ENCODE data around the gene CDK19. TPM values are rescaled to one million over a fixed set of nuclear protein-coding genes. Genes with fewer than 3 reads are reported as not detected.

Gene CDK19
- total RNA-seq, 2 donors from 2014 or later, result 16.8 to 20.8 TPM

DNA sequence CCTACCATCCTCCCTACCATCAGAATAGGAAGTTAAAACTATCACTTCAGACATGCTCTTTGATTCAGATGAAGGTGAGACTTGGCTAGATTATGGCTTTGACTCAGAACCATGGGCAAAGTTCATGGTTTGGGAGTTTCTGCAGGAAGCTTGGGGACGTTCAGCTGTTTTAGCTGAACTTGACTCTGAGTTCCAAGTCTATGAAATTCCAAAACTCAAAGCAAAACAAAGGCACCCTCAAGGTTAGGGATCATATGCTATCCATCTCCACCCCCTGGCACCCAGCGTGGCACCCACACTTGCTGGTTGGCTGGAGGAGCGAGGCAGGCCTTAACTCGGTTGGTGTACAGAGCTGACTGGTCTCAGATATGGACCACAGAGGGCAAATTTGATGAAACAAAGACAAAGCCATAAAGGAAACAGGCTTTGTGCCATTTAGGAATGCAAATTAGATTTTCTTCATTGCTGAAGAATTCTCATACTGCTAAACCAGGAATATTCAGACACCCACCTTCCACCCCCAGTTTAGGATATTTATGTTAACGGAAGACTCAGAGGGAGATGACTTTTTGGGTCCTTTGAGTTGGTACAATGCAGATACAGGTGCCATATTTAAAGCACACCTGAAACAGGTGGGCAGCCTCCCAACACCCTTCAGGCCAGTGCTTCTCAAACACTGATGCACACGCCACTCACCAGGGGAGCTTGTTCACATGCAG, 250.4 kb downstream of the CDK19 start:
- peaks cover 3% of the 10 kb centered on the region for H3K4me1 ChIP-seq (ENCODE audit: control insufficient read depth, insufficient read depth, low read length)
- TF ChIP-seq, protein P1, sequence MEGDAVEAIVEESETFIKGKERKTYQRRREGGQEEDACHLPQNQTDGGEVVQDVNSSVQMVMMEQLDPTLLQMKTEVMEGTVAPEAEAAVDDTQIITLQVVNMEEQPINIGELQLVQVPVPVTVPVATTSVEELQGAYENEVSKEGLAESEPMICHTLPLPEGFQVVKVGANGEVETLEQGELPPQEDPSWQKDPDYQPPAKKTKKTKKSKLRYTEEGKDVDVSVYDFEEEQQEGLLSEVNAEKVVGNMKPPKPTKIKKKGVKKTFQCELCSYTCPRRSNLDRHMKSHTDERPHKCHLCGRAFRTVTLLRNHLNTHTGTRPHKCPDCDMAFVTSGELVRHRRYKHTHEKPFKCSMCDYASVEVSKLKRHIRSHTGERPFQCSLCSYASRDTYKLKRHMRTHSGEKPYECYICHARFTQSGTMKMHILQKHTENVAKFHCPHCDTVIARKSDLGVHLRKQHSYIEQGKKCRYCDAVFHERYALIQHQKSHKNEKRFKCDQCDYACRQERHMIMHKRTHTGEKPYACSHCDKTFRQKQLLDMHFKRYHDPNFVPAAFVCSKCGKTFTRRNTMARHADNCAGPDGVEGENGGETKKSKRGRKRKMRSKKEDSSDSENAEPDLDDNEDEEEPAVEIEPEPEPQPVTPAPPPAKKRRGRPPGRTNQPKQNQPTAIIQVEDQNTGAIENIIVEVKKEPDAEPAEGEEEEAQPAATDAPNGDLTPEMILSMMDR (conservative IDR thresholded peaks at IDR 0.05), result no peak
- no peak for DNase-seq
- H3K4me1 Mint-ChIP-seq, result peaks cover 11% of the 10 kb centered on the region
- no peak overlapping the region for H3K4me3 Mint-ChIP-seq
- WGBS, 2 experiments (ENCODE audit: insufficient coverage in 1 of 2, insufficient read length in 1 of 2), result 90 to 97% methylated on average over 3 to 6 of the region's 6 CpGs
- H3K27ac Mint-ChIP-seq, result no peak overlapping the region
- no peak overlapping the region for H3K27ac ChIP-seq (ENCODE audit: low read depth, low read length)
- H3K9me3 Mint-ChIP-seq, result peaks cover 10% of the 10 kb centered on the region
- no peaks in the 10 kb centered on the region for H3K36me3 Mint-ChIP-seq (ENCODE audit: low read depth)
- H3K4me3 ChIP-seq (ENCODE audit: low read length), result no peak overlapping the region
- H3K27me3 ChIP-seq (ENCODE audit: control insufficient read depth, insufficient read depth, low read length, poor library complexity, severe bottlenecking), result no peaks in the 10 kb centered on the region
- H3K36me3 ChIP-seq (ENCODE audit: control insufficient read depth, insufficient read depth, low read length), result no peaks in the 10 kb centered on the region
- peaks cover 3% of the 10 kb centered on the region for H3K9me3 ChIP-seq (ENCODE audit: control insufficient read depth, low read length)
- peaks cover 15% of the 10 kb centered on the region for H3K27me3 Mint-ChIP-seq (ENCODE audit: insufficient read depth)
- H3K9ac ChIP-seq (ENCODE audit: extremely low read depth, low read length, poor library complexity, severe bottlenecking), result no peak overlapping the region

DNA sequence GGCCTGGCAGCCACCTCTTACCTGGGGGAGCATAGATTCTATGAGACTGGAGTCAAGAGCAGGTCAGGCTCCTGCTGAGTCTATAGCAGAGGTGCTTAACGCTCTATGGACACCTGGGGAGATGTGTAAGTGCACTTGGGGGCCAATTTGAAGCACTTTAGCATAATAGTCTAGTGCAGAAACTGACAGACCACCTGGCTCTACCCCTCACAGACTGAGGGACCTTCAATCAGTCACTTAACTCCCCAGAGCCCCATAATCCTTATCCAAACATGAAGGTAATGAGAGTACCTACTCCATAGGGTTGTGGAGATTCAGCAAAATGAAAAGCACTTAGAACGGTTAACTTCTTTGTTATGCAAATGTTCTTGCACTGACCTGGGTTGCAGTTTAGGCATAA, 251.6 kb downstream of the CDK19 start:
- WGBS, 2 experiments (ENCODE audit: insufficient coverage in 1 of 2, insufficient read length in 1 of 2), result 60 to 73% methylated on average over 1 to 2 of the region's 2 CpGs
- H3K36me3 Mint-ChIP-seq (ENCODE audit: low read depth), result no peaks in the 10 kb centered on the region

DNA sequence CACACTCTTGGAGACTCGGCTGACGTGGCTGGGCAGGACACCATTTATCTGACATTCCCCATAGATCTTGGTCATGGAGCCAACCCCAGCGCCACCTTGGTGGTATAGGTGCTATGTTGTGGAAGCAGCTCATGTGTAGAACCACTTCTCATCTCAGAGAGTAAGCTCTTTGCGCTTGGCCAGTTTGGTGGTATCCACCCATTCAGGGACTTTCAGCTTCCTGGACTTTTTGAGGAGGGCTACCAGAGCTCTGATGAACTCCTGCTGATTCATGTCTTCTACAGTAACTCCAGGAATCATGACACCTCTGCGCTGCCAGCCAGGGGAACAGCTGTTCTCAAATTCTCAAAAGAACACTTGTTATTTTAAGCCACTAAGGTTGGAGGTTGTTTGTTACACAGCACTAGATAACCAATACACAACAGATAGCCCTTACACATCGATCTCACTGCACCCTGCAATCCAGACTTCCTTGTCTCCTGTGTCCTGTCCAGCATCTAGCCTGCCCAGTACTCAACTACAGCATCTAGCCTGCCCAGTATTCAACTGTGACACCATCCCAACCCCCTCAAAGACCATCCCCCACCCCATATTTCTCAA, 252.9 kb downstream of the CDK19 start:
- TF ChIP-seq, protein P1 (conservative IDR thresholded peaks at IDR 0.05), result no peak

More for the DNA sequence above, 251.6 kb downstream of the CDK19 start:
- Histone ChIP-seq H3K27ac (ENCODE audit: low read depth, low read length) (no peak overlapping the region), H3K4me3 (ENCODE audit: low read length) (no peak overlapping the region), H3K4me1 (ENCODE audit: control insufficient read depth, insufficient read depth, low read length) (peaks cover 3% of the 10 kb centered on the region), H3K36me3 (ENCODE audit: control insufficient read depth, insufficient read depth, low read length) (no peaks in the 10 kb centered on the region), H3K9me3 (ENCODE audit: control insufficient read depth, low read length) (peaks cover 3% of the 10 kb centered on the region), H3K9ac (ENCODE audit: extremely low read depth, low read length, poor library complexity, severe bottlenecking) (no peak overlapping the region), H3K27me3 (ENCODE audit: control insufficient read depth, insufficient read depth, low read length, poor library complexity, severe bottlenecking) (no peaks in the 10 kb centered on the region)
- Mint-ChIP-seq H3K27me3 (ENCODE audit: insufficient read depth) (peaks cover 15% of the 10 kb centered on the region), H3K9me3 (peaks cover 10% of the 10 kb centered on the region), H3K4me3 (no peak overlapping the region), H3K27ac (no peak overlapping the region), H3K4me1 (peaks cover 11% of the 10 kb centered on the region)
- TF ChIP-seq, protein P1 (conservative IDR thresholded peaks at IDR 0.05), result no peak
- DNase-seq, result no peak

More for the DNA sequence above, 252.9 kb downstream of the CDK19 start:
- peaks cover 3% of the 10 kb centered on the region for H3K9me3 ChIP-seq (ENCODE audit: control insufficient read depth, low read length)
- H3K27ac Mint-ChIP-seq, result no peak overlapping the region
- no peaks in the 10 kb centered on the region for H3K36me3 Mint-ChIP-seq (ENCODE audit: low read depth)
- peaks cover 3% of the 10 kb centered on the region for H3K4me1 ChIP-seq (ENCODE audit: control insufficient read depth, insufficient read depth, low read length)
- H3K27me3 Mint-ChIP-seq (ENCODE audit: insufficient read depth), result peaks cover 15% of the 10 kb centered on the region
- DNase-seq, result no peak
- no peak overlapping the region for H3K4me3 Mint-ChIP-seq
- no peaks in the 10 kb centered on the region for H3K36me3 ChIP-seq (ENCODE audit: control insufficient read depth, insufficient read depth, low read length)
- no peaks in the 10 kb centered on the region for H3K27me3 ChIP-seq (ENCODE audit: control insufficient read depth, insufficient read depth, low read length, poor library complexity, severe bottlenecking)
- peaks cover 10% of the 10 kb centered on the region for H3K9me3 Mint-ChIP-seq
- no peak overlapping the region for H3K4me3 ChIP-seq (ENCODE audit: low read length)
- H3K9ac ChIP-seq (ENCODE audit: extremely low read depth, low read length, poor library complexity, severe bottlenecking), result no peak overlapping the region
- no peak overlapping the region for H3K27ac ChIP-seq (ENCODE audit: low read depth, low read length)
- H3K4me1 Mint-ChIP-seq, result peaks cover 11% of the 10 kb centered on the region
- WGBS, 2 experiments (ENCODE audit: insufficient coverage in 1 of 2, insufficient read length in 1 of 2), result 91 to 100% methylated on average over 2 to 6 of the region's 6 CpGs
